GM18507 (cell line): ENCODE measurements around the gene WAS.
"Not testable (repeated sequence)": the region's sequence is repeated elsewhere in the genome, so short reads cannot be mapped to it uniquely, and the experiment has no call there.

Experiments
- DNase-seq: peaks from one replicate; pipeline ENCODE4 v3.0.0; 2011; ENCODE audit warnings: low read depth; ENCODE audit not compliant: insufficient read length; ENCODE audit errors: extremely low spot score
- FAIRE-seq: peaks from 2 replicates; lab custom pipeline; 2011; peaks lifted over from hg19 to GRCh38; lab: Jason Lieb, UNC

WAS gene

GRCh38 chrX:48683411-48683982, at the start of gene WAS:
WAS (plus strand) TSS chrX:48683799; CDS start chrX:48683854, 55 bp downstream.
- peak; percentile 63 for DNase-seq

DNA sequence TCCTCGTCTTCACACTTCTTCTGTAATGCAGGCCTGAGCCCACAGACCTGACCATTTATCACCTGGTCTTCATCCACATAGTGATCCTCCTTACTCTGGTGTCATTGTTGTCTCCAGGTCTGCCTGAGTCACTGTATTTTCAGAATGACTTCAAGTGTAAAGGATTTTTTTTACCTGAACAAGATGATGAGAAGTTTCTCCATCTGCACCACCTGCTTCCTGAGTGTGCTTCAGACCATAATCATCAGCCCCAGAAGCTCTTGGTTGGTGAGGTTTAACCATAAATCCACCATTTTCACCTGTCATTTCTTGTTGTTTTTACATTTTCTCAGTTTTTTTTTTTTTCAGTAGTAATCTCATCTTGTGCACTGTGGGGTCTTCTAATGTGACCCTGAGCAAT, 47.3 kb upstream of the WAS start:
- DNase-seq (no peak), FAIRE-seq (no peak)

More at GRCh38 chrX:48683411-48683982, at the start of gene WAS:
- FAIRE-seq, result peak; percentile 91

DNA sequence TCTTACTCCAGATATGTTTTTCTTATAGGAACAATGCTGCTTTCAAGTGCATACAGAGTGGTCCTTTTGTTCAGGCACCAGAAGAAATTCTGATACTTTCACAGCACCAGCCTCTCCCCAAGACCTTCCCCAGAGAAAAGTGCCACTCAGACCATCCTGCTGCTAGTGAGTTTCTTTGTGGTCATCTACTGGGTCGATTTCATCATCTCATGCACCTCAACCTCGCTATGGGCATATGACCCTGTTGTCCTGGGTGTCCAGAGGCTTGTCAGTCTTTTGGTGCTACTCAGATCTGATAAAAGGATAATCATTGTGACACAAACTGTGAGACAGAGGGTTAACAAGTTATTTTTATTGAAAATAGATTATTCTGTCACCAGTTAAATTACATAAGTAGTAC, 46.8 kb upstream of the WAS start:
- FAIRE-seq (no peak), DNase-seq (no peak)

GRCh38 chrX:48645669-48646068, 37.9 kb upstream of the WAS start:
- FAIRE-seq (no peak), DNase-seq (no peak)

DNA sequence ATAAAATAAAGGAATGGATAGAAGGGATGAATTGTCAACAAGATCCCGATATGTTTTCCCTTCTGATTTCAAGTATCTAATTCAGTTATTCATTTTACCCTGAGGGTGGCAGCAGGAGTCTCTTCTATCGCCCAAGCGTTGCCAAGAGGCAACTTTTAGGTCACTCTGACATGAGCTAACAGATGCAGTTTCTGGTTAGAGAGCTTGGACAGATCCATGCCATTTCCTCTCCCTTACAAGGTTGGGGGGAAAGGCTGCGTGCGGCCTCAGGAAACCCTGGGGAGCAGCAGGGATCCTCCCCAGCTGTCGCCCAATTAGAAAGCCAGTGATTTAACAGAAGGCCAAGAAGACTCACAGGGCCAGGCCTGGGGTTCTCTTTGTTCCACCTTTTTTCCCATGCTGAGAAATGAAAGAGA, 35.3 kb upstream of the WAS start:
- no peak for DNase-seq
- no peak for FAIRE-seq

- no peak for DNase-seq
Observed at GRCh38 chrX:48649102-48649501, 34.5 kb upstream of the WAS start.

DNA sequence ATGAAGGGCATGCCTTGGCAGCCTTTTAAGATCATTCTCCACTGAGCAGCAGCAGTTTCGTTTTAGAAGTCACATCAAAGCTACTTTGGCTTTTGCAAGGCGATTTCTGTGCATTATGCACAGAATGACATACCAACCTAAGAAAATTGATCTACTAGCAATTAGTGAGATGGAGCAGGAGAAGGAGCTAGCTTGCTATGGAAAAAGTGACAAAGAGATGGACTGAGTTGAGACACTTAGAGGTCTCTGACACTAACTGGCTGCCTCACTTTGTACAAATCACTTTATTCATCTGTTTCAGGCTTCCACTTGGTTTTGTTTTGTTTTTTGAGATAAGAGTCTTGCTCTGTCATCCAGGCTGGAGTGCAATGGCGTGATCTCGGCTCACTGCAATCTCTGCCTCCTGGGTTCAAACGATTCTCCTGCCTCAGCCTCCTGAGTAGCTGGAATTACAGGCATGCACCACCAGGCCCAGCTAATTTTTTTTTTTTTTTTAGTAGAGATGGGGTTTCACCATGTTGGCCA, 31.5 kb upstream of the WAS start:
- FAIRE-seq, DNase-seq: not testable (repeated sequence)

More at GRCh38 chrX:48649102-48649501, 34.5 kb upstream of the WAS start:
- FAIRE-seq, result no peak

- not testable (repeated sequence) for FAIRE-seq, DNase-seq
Observed at GRCh38 chrX:48654746-48655145, 28.9 kb upstream of the WAS start.

GRCh38 chrX:48659686-48660085, 23.9 kb upstream of the WAS start:
- FAIRE-seq, DNase-seq: not testable (repeated sequence)

DNA sequence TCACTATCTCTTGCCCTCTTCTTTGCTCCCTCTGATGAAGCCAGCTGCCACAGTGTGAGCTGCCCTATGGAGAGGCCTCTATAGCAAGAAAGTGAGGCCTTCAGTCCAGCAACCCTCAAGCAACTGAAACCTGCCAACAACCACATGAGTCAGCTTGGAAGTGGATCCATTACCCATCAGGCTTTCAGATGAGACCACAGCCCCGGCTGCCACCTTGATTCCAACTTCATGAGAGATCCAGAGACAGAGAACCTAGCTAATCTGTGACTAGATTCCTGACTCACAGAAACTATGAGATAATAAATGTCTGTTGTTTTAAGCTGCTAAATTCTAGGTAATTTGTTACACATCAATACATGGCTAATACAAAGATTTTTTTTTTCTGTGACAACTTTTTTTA, 20.4 kb upstream of the WAS start:
- DNase-seq (no peak), FAIRE-seq (no peak)

DNA sequence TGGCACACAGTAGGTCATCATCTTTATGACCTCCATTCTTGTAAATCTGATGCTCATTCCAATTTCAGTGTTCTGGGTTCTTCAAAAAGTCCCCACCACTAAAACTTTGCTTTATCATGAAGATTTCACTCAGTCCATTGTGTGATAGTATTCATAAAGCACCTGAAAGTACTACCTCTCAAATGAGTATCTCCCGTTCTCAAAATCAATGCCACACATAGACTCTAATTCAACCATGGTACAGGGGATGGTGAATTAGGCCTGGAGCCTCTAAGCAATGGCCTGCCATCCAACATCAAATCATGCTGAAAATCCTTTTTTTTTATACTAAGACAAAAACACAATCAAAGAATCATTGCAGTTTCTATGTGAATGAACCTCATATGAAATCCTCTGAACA, 19.4 kb upstream of the WAS start:
- FAIRE-seq (no peak), DNase-seq (no peak)

DNA sequence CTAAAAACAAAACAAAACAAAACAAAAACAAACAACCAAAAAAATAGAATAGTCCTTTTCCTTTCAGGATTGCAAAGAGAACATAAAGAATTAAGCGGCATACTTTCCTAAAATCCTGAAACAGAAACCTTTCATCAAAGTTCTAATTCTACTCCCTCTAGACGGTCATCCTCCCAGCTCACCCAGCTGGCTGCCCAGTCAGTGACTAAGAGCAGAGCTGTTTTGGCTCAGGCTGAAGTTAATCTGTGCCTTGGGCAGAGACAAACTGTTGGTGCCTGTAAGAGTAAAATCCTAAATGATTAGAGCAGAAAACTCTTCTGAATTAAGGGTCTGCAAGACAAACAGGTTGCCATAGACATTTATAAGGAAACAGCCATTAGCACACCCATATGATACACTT, 17.6 kb upstream of the WAS start:
- DNase-seq, result no peak
- FAIRE-seq, result no peak

DNA sequence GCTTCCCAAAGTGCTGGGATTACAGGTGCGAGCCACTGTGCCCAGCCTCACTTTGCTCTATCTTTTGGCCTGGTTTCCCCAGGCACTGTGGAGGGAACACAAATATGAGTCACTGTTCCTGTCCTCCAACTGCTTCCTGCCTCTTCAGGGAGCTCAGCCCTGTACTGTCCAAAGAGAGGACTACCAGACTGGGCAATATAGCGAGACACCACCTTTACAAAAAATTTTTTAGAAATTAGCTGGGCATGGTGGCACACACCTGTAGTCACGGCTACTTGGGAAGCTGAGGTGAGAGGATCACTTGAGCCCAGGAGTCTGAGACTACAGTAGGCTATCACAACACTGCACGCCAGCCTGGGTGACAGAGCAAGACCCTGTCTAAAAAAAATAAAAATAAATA, 16.9 kb upstream of the WAS start:
- no peak for FAIRE-seq
- no peak for DNase-seq

GRCh38 chrX:48667509-48667908, 16.1 kb upstream of the WAS start:
- no peak for FAIRE-seq
- no peak for DNase-seq

DNA sequence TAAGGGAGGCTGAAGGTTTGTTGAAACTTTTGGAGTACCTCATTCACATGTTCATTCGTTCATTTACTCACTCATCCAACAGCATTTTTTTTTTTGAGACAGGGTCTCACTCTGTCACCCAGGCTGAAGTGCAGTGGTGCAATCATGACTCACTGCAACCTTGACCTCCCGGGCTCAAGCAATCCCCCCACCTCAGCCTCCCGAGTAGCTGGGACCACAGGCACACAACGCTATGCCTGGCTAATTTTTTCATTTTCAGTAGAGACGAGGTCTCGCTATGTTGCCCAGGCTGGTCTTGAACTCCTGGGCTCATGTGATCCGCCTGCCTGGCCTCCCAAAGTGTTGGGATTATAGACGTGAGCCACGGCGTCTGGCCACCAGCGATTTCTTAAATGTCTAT, 15.4 kb upstream of the WAS start:
- not testable (repeated sequence) for FAIRE-seq, DNase-seq

DNA sequence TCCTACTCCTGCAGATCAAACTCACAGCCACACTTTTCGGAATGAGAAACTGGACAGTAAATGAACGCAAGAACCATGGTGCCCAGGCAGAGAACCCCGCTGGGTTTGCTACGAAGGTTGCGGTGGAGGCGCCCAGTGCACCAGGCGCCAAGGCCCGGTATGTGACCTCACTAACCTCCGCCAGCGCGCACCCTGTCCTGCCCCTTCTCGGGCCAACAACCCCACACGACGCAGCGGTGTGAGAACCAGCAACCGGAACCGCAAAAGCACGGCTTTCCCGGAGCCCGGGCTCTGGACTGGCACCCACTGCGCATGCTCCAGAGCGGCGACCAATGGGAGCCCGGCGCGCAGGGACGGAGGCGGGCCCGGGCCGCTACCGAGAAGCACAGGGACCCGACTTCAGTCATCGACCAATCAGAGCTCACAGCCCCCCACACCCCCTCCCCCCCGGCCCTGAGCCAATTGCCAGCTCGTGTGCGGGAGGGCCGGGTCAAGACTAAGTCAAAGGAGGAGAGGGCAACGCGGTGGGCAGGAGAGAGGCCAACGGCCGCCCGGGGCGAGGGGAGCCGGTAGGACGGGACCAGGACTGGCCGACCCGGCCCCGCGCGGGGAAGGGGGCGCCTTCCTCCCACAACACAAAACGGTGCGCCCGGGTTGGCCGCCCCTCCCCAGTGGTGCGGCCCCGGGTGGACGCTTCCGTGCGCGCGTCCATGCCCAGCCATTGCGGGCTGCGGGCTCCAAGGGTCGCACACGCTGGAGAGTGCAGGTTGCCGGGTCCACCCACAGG, 7.3 kb upstream of the WAS start:
- DNase-seq, result peak; percentile 81
- FAIRE-seq, result peak; percentile 97

GRCh38 chrX:48676893-48677270, 6.7 kb upstream of the WAS start:
- FAIRE-seq (no peak), DNase-seq (no peak)

- FAIRE-seq, result no peak
- no peak for DNase-seq
Observed at GRCh38 chrX:48677516-48677915, 6.1 kb upstream of the WAS start.

GRCh38 chrX:48680467-48680866, 3.1 kb upstream of the WAS start:
- DNase-seq, FAIRE-seq: not testable (repeated sequence)

- DNase-seq, FAIRE-seq: not testable (repeated sequence)
Observed at GRCh38 chrX:48680925-48681324, 2.7 kb upstream of the WAS start.
